ENCODE data around the gene ZBTB2. TPM values are rescaled to one million over a fixed set of nuclear protein-coding genes. Genes with fewer than 3 reads are reported as not detected.
"Not testable (repeated sequence)": the region's sequence is repeated elsewhere in the genome, so short reads cannot be mapped to it uniquely, and the experiment has no call there.

Gene ZBTB2
- polyA plus RNA-seq, 1 experiment = 14.7 TPM

DNA sequence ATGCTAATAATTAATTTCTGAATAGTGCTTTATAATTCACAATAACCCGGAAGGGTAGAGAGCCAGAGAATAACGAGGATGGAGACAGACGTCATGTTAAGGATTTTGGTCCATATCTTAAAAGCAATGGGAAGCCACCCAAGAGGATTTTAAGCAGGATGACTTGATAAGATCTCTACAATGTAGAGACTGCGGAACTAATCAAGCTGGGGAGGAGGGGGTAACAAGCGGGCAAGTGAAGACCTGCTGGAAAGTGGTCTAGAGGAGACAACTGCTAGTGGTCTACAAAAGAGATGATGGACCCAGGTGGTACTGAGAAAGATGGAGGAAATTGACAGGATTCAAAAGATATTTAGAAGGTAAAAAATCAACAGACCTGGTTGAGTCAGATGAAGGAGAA, 7.2 kb downstream of the ZBTB2 start:
- TF ChIP-seq, protein P1, sequence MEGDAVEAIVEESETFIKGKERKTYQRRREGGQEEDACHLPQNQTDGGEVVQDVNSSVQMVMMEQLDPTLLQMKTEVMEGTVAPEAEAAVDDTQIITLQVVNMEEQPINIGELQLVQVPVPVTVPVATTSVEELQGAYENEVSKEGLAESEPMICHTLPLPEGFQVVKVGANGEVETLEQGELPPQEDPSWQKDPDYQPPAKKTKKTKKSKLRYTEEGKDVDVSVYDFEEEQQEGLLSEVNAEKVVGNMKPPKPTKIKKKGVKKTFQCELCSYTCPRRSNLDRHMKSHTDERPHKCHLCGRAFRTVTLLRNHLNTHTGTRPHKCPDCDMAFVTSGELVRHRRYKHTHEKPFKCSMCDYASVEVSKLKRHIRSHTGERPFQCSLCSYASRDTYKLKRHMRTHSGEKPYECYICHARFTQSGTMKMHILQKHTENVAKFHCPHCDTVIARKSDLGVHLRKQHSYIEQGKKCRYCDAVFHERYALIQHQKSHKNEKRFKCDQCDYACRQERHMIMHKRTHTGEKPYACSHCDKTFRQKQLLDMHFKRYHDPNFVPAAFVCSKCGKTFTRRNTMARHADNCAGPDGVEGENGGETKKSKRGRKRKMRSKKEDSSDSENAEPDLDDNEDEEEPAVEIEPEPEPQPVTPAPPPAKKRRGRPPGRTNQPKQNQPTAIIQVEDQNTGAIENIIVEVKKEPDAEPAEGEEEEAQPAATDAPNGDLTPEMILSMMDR (IDR thresholded peaks at IDR 0.05; ENCODE audit: insufficient read depth, low read depth, low read length) = no peak
- no peaks in the 10 kb centered on the region for H3K27me3 ChIP-seq (ENCODE audit: control insufficient read depth, insufficient read depth, low read length)
- POLR2A ChIA-PET = no interaction called here
- peaks cover 1% of the 10 kb centered on the region; the same call in 1 of the 2 replicates for H3K36me3 ChIP-seq (ENCODE audit: control insufficient read depth, insufficient read depth, low read length)
- DNase-seq (ENCODE audit: low read depth) = no peak
- no peak overlapping the region for H3K4me3 ChIP-seq (ENCODE audit: low read depth, low read length)
- CTCF ChIA-PET = no interaction called here

DNA sequence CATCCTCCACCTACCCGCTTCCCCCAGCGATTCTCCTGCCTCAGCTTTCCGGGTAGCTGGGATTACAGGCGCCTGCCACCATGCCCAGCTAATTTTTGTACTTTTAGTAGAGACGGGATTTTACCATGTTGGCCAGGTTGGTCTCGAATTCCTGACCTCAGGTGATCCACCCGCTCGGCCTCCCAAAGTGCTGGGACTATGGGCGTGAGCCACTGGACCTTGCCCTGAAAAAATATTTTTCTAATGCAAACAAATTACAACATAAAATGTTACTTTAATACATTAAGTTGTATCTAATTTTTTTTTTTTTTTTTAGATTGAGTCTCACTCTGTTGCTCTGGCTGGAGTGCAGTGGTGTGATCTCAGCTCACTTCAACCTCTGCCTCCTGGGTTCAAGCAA, 8.7 kb downstream of the ZBTB2 start:
- POLR2A ChIA-PET; CTCF ChIA-PET; DNase-seq (ENCODE audit: low read depth): not testable (repeated sequence)

GRCh38 chr6:151381722-151382121, 9.6 kb downstream of the ZBTB2 start:
- H3K27me3 ChIP-seq (ENCODE audit: control insufficient read depth, insufficient read depth, low read length) = no peaks in the 10 kb centered on the region
- TF ChIP-seq, protein P1 (IDR thresholded peaks at IDR 0.05; ENCODE audit: insufficient read depth, low read depth, low read length) = no peak
- ChIA-PET CTCF (no interaction called here), POLR2A (no interaction called here)
- no peak overlapping the region for H3K4me3 ChIP-seq (ENCODE audit: low read depth, low read length)
- no peak for DNase-seq (ENCODE audit: low read depth)
- peaks cover 1% of the 10 kb centered on the region; the same call in 1 of the 2 replicates for H3K36me3 ChIP-seq (ENCODE audit: control insufficient read depth, insufficient read depth, low read length)

More for the DNA sequence above, 8.7 kb downstream of the ZBTB2 start:
- H3K4me3 ChIP-seq (ENCODE audit: low read depth, low read length); H3K27me3 ChIP-seq (ENCODE audit: control insufficient read depth, insufficient read depth, low read length); H3K36me3 ChIP-seq (ENCODE audit: control insufficient read depth, insufficient read depth, low read length): not testable (repeated sequence)

DNA sequence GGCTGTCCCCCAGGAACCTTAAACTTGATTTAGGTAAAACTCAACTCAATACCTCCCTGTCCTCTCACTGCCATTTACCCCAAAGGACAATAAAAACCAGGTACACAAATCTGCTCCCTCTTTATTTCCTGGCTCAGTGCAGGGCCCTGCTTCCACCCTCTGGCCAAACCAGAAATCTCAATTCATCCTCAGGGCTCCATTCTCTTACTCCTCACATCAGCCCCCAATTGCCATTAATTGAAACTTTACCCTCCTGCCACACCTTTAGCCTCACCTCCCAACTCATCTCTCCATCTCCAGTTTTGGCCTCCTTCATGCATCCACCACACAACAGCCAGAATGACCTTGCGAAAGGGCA, 10.5 kb downstream of the ZBTB2 start:
- TF ChIP-seq, protein P1 (IDR thresholded peaks at IDR 0.05; ENCODE audit: insufficient read depth, low read depth, low read length) = no peak
- Histone ChIP-seq H3K4me3 (ENCODE audit: low read depth, low read length) (no peak overlapping the region), H3K36me3 (ENCODE audit: control insufficient read depth, insufficient read depth, low read length) (peaks cover 1% of the 10 kb centered on the region; the same call in 1 of the 2 replicates), H3K27me3 (ENCODE audit: control insufficient read depth, insufficient read depth, low read length) (no peaks in the 10 kb centered on the region)
- no peak for DNase-seq (ENCODE audit: low read depth)
- ChIA-PET CTCF (no interaction called here), POLR2A (no interaction called here)

DNA sequence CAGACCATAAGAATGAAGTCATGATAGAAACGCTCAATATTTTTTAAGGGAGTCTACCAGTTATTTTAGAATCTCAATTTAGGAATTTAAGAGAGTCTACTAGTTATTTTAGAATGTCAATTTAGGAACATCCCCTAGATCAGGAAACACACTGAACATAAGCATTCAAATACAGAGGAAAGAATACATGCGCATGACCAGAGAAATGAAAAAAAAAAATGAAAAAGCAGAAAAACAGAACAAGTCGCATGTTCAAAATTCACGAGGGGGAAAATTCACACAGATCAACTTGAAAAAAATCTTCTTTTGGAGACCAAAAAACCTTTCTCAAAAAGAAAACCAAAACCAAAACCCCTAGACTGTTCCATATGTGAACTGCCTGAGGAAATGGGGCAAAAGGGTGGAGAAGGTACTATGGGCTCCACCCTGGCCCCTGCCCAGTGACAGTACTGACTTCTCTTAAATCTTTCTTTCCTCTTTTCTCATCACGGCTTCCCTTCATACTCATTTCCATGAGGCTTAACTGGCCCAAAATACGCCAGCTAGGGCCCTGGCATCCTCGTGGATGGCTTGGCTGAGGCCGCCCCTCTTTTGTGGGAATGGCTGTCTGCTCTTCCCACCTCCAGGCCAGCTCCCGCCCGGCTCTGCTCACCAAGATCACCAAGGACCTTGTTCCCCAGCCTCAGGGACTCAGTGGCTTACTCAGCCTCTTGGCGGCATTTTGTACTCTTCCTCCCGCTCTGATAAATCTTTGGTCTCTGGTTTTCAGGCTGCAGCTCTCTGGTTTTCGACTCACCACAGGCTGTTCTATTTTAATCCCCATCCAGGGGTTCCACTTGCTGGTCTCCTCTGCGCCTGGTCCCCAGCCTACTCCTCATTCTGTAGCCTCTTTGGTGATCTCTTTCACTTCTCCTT, 11.2 kb downstream of the ZBTB2 start:
- CTCF ChIA-PET = interaction anchor here (1.2 kb wide), 1 partner anchor 10 kb away, joined by 3 read pairs; no protein-coding TSS in a partner anchor
- peaks cover 1% of the 10 kb centered on the region; the same call in 1 of the 2 replicates for H3K36me3 ChIP-seq (ENCODE audit: control insufficient read depth, insufficient read depth, low read length)
- no peak for DNase-seq (ENCODE audit: low read depth)
- POLR2A ChIA-PET = no interaction called here
- no peaks in the 10 kb centered on the region for H3K27me3 ChIP-seq (ENCODE audit: control insufficient read depth, insufficient read depth, low read length)
- TF ChIP-seq, protein P1 (IDR thresholded peaks at IDR 0.05; ENCODE audit: insufficient read depth, low read depth, low read length) = no peak
- no peak overlapping the region for H3K4me3 ChIP-seq (ENCODE audit: low read depth, low read length)

Measured in BJ (cell line).